Testis (tissue), 3 donors: ENCODE measurements around the gene EDAR. TPM values are rescaled to one million over a fixed set of nuclear protein-coding genes. Genes with fewer than 3 reads are reported as not detected.

ENCODE experiments used
- DNase-seq: peaks from one replicate; pipeline ENCODE4 v3.0.0-alpha.2; 2019
- H3K27ac ChIP-seq, 2 donors: fragments of 200-600 bp; sonication (generic); one replicate each; pipeline ENCODE4 v1.5.1; 2019
- H3K27me3 ChIP-seq: fragments of 200-600 bp; sonication (generic); one replicate; pipeline ENCODE4 v1.5.1; 2019
- H3K36me3 ChIP-seq: fragments of 200-600 bp; sonication (generic); one replicate; pipeline ENCODE4 v1.5.1; 2017; ENCODE audit warnings: low read depth; ENCODE audit errors: missing control alignments
- H3K4me1 ChIP-seq: fragments of 200-600 bp; sonication (generic); one replicate; pipeline ENCODE4 v1.5.1; 2019
- H3K4me3 ChIP-seq, 2 donors: fragments of 200-600 bp; sonication (generic); one replicate each; pipeline ENCODE4 v1.5.1; 2017 to 2019
- H3K9me3 ChIP-seq: fragments of 200-600 bp; sonication (generic); one replicate; pipeline ENCODE4 v1.5.1; 2017
- POLR2A ChIP-seq: fragments of 450-650 bp; IDR thresholded peaks from one replicate; pipeline ENCODE4 v1.6.1; 2017; ENCODE audit warnings: antibody characterized with exemption, mild to moderate bottlenecking, moderate library complexity
- WGBS, 2 donors: methylation state at CpG; one replicate each; pipeline ENCODE4 v1.1.5; 2018; 5-methylcytosine and 5-hydroxymethylcytosine counted together
- intact Hi-C: fragments of 100-400 bp; cut with DNase I; formaldehyde crosslinking; loops from one replicate; pipeline ENCODE4 v1.15.1; 2023; ENCODE audit warnings: low total_unique reads
- polyA plus RNA-seq: library from polyadenylated mRNA; stranded (reverse); fragments of 350-450 nt; fragmentation: Illumina TruSeq; extraction: RNeasy Lipid Tissue Mini Kit (QIAGEN cat#74804); gene quantifications from one replicate; pipeline ENCODE4 v1.2.3, GENCODE V29; 2014; ENCODE audit warnings: low read depth, low replicate concordance; ENCODE audit not compliant: insufficient read depth
- total RNA-seq, 2 donors: library from RNA; depleted of rRNA; stranded (reverse); fragments of >200 nt; gene quantifications; one replicate each; pipeline ENCODE4 v1.2.3, GENCODE V29; 2016
- TF ChIP-seq, protein P1 (sequence below), 3 experiments: fragments of 450-650 bp in 2 of 3; fragments of 200-600 bp in 1 of 3; sonication (generic) in 1 of 3; IDR thresholded peaks; one replicate each; pipeline ENCODE4 v1.5.1; 2016 to 2019; ENCODE audit warnings: antibody characterized with exemption in 3 of 3, mild to moderate bottlenecking in 2 of 3, moderate library complexity in 1 of 3

Gene EDAR
- total and polyA plus RNA-seq, 3 donors from 2014 or later: 0.30 to 0.74 (median 0.39) TPM

DNA sequence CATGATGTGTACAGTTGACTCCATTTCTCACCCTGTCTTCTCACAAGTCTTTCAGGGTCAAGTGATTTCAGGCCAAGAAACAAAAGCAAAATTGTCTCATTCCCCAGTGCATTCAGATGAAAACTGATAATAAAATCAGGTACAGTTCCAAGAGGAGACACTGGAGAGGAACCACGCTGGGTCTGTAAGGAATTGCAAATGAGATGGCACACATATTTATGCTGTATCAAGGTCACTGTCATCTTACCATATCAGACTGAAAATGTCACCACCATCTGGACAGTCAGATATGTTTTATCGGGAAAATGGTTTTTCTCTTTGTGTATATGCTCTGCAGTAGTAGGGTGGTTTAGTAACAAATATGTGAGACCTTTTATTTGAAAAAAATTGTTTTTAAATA lies 110.7 kb downstream of the EDAR start:
- Histone ChIP-seq H3K27me3 (no peaks in the 10 kb centered on the region), H3K4me3 (no peak overlapping the region), H3K36me3 (no peaks in the 10 kb centered on the region), H3K4me1 (no peaks in the 10 kb centered on the region), H3K9me3 (no peaks in the 10 kb centered on the region), H3K27ac (no peak overlapping the region)
- WGBS, 2 donors: 43 to 44% methylated on average over 2 of the region's 2 CpGs
- no peak for DNase-seq
- TF ChIP-seq POLR2A: no peak
- TF ChIP-seq, protein P1, sequence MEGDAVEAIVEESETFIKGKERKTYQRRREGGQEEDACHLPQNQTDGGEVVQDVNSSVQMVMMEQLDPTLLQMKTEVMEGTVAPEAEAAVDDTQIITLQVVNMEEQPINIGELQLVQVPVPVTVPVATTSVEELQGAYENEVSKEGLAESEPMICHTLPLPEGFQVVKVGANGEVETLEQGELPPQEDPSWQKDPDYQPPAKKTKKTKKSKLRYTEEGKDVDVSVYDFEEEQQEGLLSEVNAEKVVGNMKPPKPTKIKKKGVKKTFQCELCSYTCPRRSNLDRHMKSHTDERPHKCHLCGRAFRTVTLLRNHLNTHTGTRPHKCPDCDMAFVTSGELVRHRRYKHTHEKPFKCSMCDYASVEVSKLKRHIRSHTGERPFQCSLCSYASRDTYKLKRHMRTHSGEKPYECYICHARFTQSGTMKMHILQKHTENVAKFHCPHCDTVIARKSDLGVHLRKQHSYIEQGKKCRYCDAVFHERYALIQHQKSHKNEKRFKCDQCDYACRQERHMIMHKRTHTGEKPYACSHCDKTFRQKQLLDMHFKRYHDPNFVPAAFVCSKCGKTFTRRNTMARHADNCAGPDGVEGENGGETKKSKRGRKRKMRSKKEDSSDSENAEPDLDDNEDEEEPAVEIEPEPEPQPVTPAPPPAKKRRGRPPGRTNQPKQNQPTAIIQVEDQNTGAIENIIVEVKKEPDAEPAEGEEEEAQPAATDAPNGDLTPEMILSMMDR (IDR thresholded peaks at IDR 0.05): no peak
- intact Hi-C loops: no loop called here

- Histone ChIP-seq H3K9me3 (no peaks in the 10 kb centered on the region), H3K27ac (no peak overlapping the region), H3K36me3 (no peaks in the 10 kb centered on the region), H3K27me3 (no peaks in the 10 kb centered on the region), H3K4me1 (no peaks in the 10 kb centered on the region), H3K4me3 (no peak overlapping the region)
- 95 to 100% methylated on average over 2 of the region's 2 CpGs for WGBS, 2 donors
- DNase-seq: no peak
- intact Hi-C loops: no loop called here
- TF ChIP-seq, protein P1 (IDR thresholded peaks at IDR 0.05): peak in 1 of 3 experiments; percentile 15
- no peak for TF ChIP-seq POLR2A
These were observed 111.5 kb downstream of the EDAR start for GRCh38 chr2:108877506-108877905.

- no peak overlapping the region for H3K4me3 ChIP-seq
- intact Hi-C loops: no loop called here
- no peaks in the 10 kb centered on the region for H3K4me1 ChIP-seq
- H3K9me3 ChIP-seq: no peaks in the 10 kb centered on the region
- TF ChIP-seq, protein P1 (IDR thresholded peaks at IDR 0.05): no peak
- TF ChIP-seq POLR2A: no peak
- H3K27ac ChIP-seq: no peak overlapping the region
- no peaks in the 10 kb centered on the region for H3K36me3 ChIP-seq
- DNase-seq: no peak
- 91 to 98% methylated on average over 5 of the region's 5 CpGs for WGBS, 2 donors
- no peaks in the 10 kb centered on the region for H3K27me3 ChIP-seq
These were observed 118.9 kb downstream of the EDAR start for GRCh38 chr2:108870069-108870644.

DNA sequence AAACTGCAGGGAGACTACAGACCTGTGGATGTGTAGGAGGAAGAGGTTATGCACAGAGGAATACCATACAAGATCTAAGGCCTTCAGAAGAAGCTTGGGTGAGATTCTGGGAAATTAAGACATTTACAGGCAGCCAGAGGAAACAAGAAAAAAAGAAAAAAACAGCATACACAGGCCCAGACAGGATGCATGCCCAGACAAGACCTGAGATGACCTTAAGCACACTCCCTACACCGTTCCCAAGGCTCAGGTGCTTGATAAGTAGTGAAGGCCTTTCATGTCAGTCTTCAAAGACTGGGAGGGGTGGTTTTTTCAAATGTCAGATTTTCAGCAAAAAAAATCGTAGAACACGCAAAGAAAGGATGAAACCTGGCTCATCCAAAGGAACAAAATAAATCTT lies 119.5 kb downstream of the EDAR start:
- intact Hi-C loops: no loop called here
- Histone ChIP-seq H3K36me3 (no peaks in the 10 kb centered on the region), H3K9me3 (no peaks in the 10 kb centered on the region), H3K27ac (no peak overlapping the region), H3K27me3 (no peaks in the 10 kb centered on the region), H3K4me1 (no peaks in the 10 kb centered on the region), H3K4me3 (no peak overlapping the region)
- TF ChIP-seq, protein P1 (IDR thresholded peaks at IDR 0.05): no peak
- no peak for TF ChIP-seq POLR2A
- no peak for DNase-seq
- 87 to 97% methylated on average over 3 of the region's 3 CpGs for WGBS, 2 donors

GRCh38 chr2:108868911-108869310 lies 120.1 kb downstream of the EDAR start:
- H3K9me3 ChIP-seq: no peaks in the 10 kb centered on the region
- no peak overlapping the region for H3K27ac ChIP-seq
- WGBS, 2 donors: 95 to 100% methylated on average over 1 of the region's 1 CpG

More at GRCh38 chr2:108868911-108869310, 120.1 kb downstream of the EDAR start:
- no peaks in the 10 kb centered on the region for H3K27me3 ChIP-seq
- TF ChIP-seq POLR2A: no peak
- TF ChIP-seq, protein P1 (IDR thresholded peaks at IDR 0.05): no peak
- H3K4me3 ChIP-seq: no peak overlapping the region
- no peaks in the 10 kb centered on the region for H3K4me1 ChIP-seq
- intact Hi-C loops: no loop called here
- no peaks in the 10 kb centered on the region for H3K36me3 ChIP-seq
- DNase-seq: no peak
